Uterus (tissue), 2 donors: ENCODE data around the gene URGCP.

ENCODE experiments used
- CTCF ChIP-seq, 4 experiments: fragments of 200-600 bp in 2 of 4; fragments of 450-650 bp in 2 of 4; sonication (generic) in 2 of 4; IDR thresholded peaks; one replicate each; pipeline ENCODE4 v1.5.1; 2016 to 2019; ENCODE audit warnings: antibody characterized with exemption in 4 of 4, mild to moderate bottlenecking in 2 of 4, moderate library complexity in 1 of 4
- POLR2A ChIP-seq, 2 donors: fragments of 450-650 bp; IDR thresholded peaks; one replicate each; pipeline ENCODE4 v1.6.1; 2016; ENCODE audit warnings: antibody characterized with exemption in 2 of 2, mild to moderate bottlenecking in 1 of 2, moderate library complexity in 1 of 2

- no peak for TF ChIP-seq CTCF (IDR thresholded peaks at IDR 0.05)
- TF ChIP-seq POLR2A (IDR thresholded peaks at IDR 0.05): no peak
Observed at GRCh38 chr7:43888993-43889945, 17.1 kb downstream of the URGCP start.
